ENCODE results near the gene SNAPC2.

SNAPC2 gene

GRCh38 chr19:7933828-7934725 is 13.9 kb downstream of the SNAPC2 start:
- no peaks in the 10 kb centered on the region for H3K27me3 ChIP-seq
- H3K27ac ChIP-seq, result no peak overlapping the region
- H3K4me3 ChIP-seq (ENCODE audit: low read depth in 1 of 2, low read length in 1 of 2), result no peak overlapping the region
- no peak for TF ChIP-seq CTCF (IDR thresholded peaks at IDR 0.05)
- peaks cover 71% of the 10 kb centered on the region for H3K36me3 ChIP-seq
- H3K4me1 ChIP-seq (ENCODE audit: control insufficient read depth in 1 of 2, insufficient read depth in 1 of 2, low read depth in 1 of 2, low read length in 1 of 2), result no peaks in the 10 kb centered on the region
- no peaks in the 10 kb centered on the region for H3K9me3 ChIP-seq

- H3K36me3 ChIP-seq, result peaks cover 71% of the 10 kb centered on the region
- TF ChIP-seq CTCF (IDR thresholded peaks at IDR 0.05), result no peak
- no peaks in the 10 kb centered on the region for H3K9me3 ChIP-seq
- no peak overlapping the region for H3K4me3 ChIP-seq (ENCODE audit: low read depth in 1 of 2, low read length in 1 of 2)
- no peak overlapping the region for H3K27ac ChIP-seq
- H3K27me3 ChIP-seq, result no peaks in the 10 kb centered on the region
- H3K4me1 ChIP-seq (ENCODE audit: control insufficient read depth in 1 of 2, insufficient read depth in 1 of 2, low read depth in 1 of 2, low read length in 1 of 2), result no peaks in the 10 kb centered on the region
Observed at GRCh38 chr19:7934766-7935165, 14.6 kb downstream of the SNAPC2 start.

GRCh38 chr19:7940841-7941240 is 20.7 kb downstream of the SNAPC2 start:
- Histone ChIP-seq H3K27me3 (no peaks in the 10 kb centered on the region), H3K27ac (no peak overlapping the region), H3K4me1 (ENCODE audit: control insufficient read depth in 1 of 2, insufficient read depth in 1 of 2, low read depth in 1 of 2, low read length in 1 of 2) (peaks cover 17 to 23% of the 10 kb centered on the region in 2 experiments), H3K36me3 (peaks cover 18% of the 10 kb centered on the region), H3K4me3 (ENCODE audit: low read depth in 1 of 2, low read length in 1 of 2) (no peak overlapping the region), H3K9me3 (no peaks in the 10 kb centered on the region)
- TF ChIP-seq CTCF (IDR thresholded peaks at IDR 0.05), result no peak

DNA sequence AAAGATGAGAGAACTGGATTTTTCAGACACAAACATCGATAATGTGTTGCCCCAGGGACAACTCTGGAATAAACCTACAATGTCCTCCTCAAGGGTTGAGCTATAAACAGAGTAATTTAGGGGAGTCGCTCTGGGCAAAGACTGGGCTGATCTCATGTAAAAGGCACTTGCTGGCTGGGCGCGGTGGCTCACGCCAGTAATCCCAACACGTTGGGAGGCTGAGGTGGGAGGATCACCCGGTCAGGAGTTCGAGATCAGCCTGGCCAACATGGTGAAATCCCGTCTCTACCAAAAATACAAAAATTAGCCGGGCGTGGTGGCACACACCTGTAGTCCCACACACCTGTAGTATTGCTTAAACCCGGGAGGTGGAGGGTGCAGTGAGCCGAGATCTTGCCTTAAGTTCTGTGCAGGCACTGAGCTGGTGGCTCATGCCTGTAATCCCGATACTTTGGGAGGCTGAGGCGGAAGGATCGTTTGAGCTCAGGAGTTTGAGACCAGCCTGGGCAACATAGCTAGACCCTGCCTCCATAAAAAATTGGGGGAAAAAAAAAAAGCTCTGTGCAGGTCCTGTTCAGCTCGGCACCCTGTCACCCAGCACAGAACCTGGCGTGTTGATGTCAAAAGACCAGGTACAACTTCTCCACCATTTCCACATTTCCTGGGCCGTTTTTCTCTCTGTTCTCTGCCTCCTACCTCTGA is 21.9 kb downstream of the SNAPC2 start:
- Histone ChIP-seq H3K4me1 (ENCODE audit: control insufficient read depth in 1 of 2, insufficient read depth in 1 of 2, low read depth in 1 of 2, low read length in 1 of 2) (peaks cover 17 to 23% of the 10 kb centered on the region in 2 experiments), H3K27me3 (no peaks in the 10 kb centered on the region), H3K36me3 (peaks cover 7% of the 10 kb centered on the region), H3K27ac (no peak overlapping the region), H3K4me3 (ENCODE audit: low read depth in 1 of 2, low read length in 1 of 2) (no peak overlapping the region), H3K9me3 (no peaks in the 10 kb centered on the region)
- TF ChIP-seq CTCF (IDR thresholded peaks at IDR 0.05), result no peak

- H3K36me3 ChIP-seq, result no peaks in the 10 kb centered on the region
- H3K27me3 ChIP-seq, result no peaks in the 10 kb centered on the region
Observed at GRCh38 chr19:7942981-7943443, 22.9 kb downstream of the SNAPC2 start.

More at GRCh38 chr19:7942981-7943443, 22.9 kb downstream of the SNAPC2 start:
- Histone ChIP-seq H3K4me3 (ENCODE audit: low read depth in 1 of 2, low read length in 1 of 2) (peak overlapping the region; percentile 76), H3K9me3 (no peaks in the 10 kb centered on the region), H3K27ac (peak overlapping the region; percentile 82), H3K4me1 (ENCODE audit: control insufficient read depth in 1 of 2, insufficient read depth in 1 of 2, low read depth in 1 of 2, low read length in 1 of 2) (peaks cover 17 to 23% of the 10 kb centered on the region in 2 experiments)
- no peak for TF ChIP-seq CTCF (IDR thresholded peaks at IDR 0.05)
